ENCODE measurements around the gene CHRNA3.

Gene CHRNA3

GRCh38 chr15:78624651-78625590, 4.1 kb upstream of the CHRNA3 start:
- no peak for TF ChIP-seq CTCF (IDR thresholded peaks at IDR 0.05; ENCODE audit: low read depth, low read length, missing control alignments)
- H3K4me3 ChIP-seq (replicated peaks; ENCODE audit: low read depth, low read length) = no peak overlapping the region
- DNase-seq (ENCODE audit: extremely low read depth, low read depth) = no peak

- H3K4me3 ChIP-seq (replicated peaks; ENCODE audit: low read depth, low read length) = no peak overlapping the region
- no peak for DNase-seq (ENCODE audit: extremely low read depth, low read depth)
- no peak for TF ChIP-seq CTCF (IDR thresholded peaks at IDR 0.05; ENCODE audit: low read depth, low read length, missing control alignments)
These were observed 3.1 kb upstream of the CHRNA3 start for GRCh38 chr15:78623786-78624497.

GRCh38 chr15:78621810-78622402, 1.1 kb upstream of the CHRNA3 start:
- no peak overlapping the region for H3K4me3 ChIP-seq (replicated peaks; ENCODE audit: low read depth, low read length)
- DNase-seq (ENCODE audit: extremely low read depth, low read depth) = no peak
- no peak for TF ChIP-seq CTCF (IDR thresholded peaks at IDR 0.05; ENCODE audit: low read depth, low read length, missing control alignments)

DNA sequence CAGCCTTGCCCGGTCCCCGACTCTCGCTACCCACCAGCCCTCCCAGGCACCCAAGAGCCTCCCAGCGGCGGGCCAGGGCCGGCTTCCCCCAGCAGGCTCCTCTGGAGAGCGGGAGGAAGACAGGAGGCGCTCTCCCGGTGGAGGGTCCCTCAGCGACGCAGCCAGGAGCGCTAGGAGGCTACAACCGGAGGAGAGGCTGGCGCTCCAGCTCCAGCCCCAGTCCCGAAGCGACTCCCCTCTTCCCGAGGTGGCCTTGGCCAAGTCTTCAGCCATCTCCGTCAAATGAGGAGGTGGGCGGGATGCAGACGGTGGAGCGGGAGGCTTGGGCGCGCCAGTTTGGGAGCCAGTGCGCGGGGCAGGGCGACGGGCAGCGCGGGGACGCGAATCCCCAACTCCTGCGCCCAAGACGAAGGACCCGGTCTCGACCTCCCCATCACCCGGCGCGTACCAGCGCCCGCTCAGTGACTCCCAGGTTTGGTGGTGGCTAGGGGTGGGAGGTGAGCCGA, 722 bp downstream of the CHRNA3 start:
- DNase-seq (ENCODE audit: extremely low read depth, low read depth) = no peak
- H3K4me3 ChIP-seq (replicated peaks; ENCODE audit: low read depth, low read length) = no peak overlapping the region
- peak; percentile 20 for TF ChIP-seq CTCF (IDR thresholded peaks at IDR 0.05; ENCODE audit: low read depth, low read length, missing control alignments)

GRCh38 chr15:78619022-78619950, 1.5 kb downstream of the CHRNA3 start:
- H3K4me3 ChIP-seq (replicated peaks; ENCODE audit: low read depth, low read length) = no peak overlapping the region
- TF ChIP-seq CTCF (IDR thresholded peaks at IDR 0.05; ENCODE audit: low read depth, low read length, missing control alignments) = no peak
- no peak for DNase-seq (ENCODE audit: extremely low read depth, low read depth)

DNA sequence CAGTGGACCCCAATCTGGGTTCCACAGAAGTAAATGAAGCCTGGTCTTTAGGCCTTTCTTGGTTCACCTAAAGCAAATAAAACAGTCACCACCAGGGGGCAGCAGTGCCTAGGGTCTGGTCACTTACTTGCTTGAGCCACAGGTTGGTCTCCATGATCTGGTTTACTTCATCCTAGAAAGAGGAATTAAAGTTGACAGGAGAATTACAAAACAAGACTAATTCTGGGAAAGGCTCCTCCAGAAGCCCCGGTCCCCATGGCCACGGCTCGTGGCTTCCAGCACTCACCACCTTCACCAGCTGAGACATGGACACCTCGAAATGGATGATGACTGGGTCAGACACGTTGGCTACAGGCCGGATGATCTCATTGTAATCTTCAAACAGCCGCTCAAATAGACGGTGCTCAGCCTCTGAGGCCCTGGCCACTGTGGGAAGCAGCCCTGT, 2.3 kb downstream of the CHRNA3 start:
- peak; percentile 72 for DNase-seq (ENCODE audit: extremely low read depth, low read depth)
- TF ChIP-seq CTCF (IDR thresholded peaks at IDR 0.05; ENCODE audit: low read depth, low read length, missing control alignments) = peak; percentile 86
- H3K4me3 ChIP-seq (replicated peaks; ENCODE audit: low read depth, low read length) = no peak overlapping the region
